GM18499 (cell line): ENCODE data around the gene CDPF1.

ENCODE experiments used
- ATAC-seq: cut with Tn5 transposase; IDR thresholded peaks from one replicate; pipeline ENCODE4 v1.9.1; 2021; ENCODE audit warnings: moderate number of reproducible peaks; ENCODE audit not compliant: insufficient read depth, unreplicated experiment

CDPF1 gene

GRCh38 chr22:46250035-46250782 is at the start of gene CDPF1:
CDPF1 (minus strand) TSS chr22:46250293; CDS start chr22:46248284, 2,009 bp downstream.
- no peak for ATAC-seq

GRCh38 chr22:46299101-46299500 is 49.0 kb upstream of the CDPF1 start:
- no peak for ATAC-seq

DNA sequence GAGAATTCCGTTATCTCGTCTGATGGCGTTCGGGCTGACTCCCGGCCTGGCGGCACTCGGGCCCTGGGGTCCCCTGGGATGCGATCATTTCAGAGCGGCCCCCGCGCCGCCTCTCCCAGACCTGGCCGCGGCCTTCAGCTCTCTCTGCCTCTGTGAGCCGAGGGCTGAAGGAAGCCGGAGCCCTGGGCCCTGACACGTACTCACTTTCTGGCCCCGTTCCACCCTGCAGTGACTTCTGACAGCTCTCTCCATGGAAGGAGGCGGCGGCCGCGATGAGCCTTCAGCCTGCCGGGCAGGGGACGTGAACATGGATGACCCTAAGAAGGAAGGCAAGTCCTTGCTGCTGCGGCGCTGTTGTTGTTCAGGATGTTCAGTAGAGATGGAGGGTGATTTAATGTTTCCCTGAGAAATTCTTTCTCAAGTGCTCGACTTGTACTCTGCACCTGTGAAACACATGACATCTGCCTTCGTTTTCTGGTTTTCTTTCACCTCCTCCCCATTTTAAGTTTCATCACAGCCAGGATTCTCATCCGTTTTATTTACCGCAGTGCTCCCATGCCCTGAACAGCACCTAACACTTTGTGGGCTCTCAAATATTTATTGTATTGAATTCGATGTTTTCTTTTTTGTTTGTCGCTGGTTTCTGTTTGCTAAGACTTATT is 47.2 kb upstream of the CDPF1 start:
- ATAC-seq: no peak

- ATAC-seq: peak; percentile 46
Observed at GRCh38 chr22:46296257-46297150, 46.4 kb upstream of the CDPF1 start, which contains the start of gene GTSE1. GTSE1 (plus strand) TSS chr22:46296870; CDS start chr22:46297401, 531 bp downstream.

DNA sequence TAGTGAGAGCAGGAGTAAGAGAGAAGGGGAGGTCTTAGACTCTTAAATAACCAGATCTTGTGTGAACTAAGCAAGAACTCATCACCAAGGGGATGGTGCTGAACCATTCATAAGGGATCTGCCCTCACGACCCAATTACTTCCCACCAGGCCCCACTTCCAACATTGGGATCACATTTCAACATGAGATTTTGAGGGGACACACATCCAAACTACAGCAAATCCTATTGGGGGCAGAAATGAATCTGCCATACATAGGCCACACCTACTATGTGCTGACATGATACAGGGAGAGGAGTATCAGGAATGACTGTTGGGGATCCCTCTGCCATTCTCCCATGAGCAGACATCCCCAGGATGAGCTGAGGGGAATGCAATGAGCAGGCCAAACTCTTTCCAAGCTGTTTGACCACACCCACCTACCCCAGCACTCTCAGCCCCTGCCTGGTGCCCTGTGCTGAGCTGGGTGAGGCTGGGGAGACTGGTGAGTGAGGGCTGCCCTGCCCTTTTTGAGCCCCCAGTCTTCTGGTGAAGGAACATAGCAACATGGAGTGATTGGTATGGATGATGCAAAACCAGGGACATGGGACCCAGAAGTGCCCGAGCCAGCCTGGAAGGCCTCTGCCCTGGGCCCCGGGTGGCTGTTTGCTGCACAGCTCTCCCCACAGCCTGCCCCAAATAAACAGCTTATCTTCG is 45.3 kb upstream of the CDPF1 start:
- no peak for ATAC-seq

DNA sequence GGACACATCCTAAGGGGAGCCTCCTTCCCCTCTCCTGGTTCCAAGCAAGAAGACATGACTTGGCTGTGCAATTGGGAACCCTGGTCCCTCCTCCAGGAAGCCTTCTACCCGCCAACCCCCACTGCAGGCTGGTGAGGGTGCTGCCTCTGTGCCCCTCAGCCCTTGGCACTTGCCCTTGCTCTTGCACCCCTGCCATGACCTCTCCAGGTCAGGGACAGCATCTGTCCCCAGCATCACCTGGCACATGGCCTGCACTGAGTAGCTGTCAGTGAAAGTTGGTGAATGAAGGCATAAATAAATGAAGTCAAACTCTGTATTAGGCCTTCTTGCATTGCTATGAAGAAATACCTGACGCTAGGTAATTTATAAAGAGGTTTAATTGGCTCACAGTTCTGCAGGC is 44.7 kb upstream of the CDPF1 start:
- ATAC-seq: no peak

- ATAC-seq: no peak
Observed at GRCh38 chr22:46293577-46294260, 43.6 kb upstream of the CDPF1 start.

- ATAC-seq: no peak
Observed at GRCh38 chr22:46292732-46293131, 42.6 kb upstream of the CDPF1 start.

GRCh38 chr22:46292173-46292572 is 42.1 kb upstream of the CDPF1 start:
- ATAC-seq: no peak

- ATAC-seq: no peak
Observed at GRCh38 chr22:46290843-46291785, 41.0 kb upstream of the CDPF1 start.

GRCh38 chr22:46290121-46290842 is 40.2 kb upstream of the CDPF1 start:
- no peak for ATAC-seq

DNA sequence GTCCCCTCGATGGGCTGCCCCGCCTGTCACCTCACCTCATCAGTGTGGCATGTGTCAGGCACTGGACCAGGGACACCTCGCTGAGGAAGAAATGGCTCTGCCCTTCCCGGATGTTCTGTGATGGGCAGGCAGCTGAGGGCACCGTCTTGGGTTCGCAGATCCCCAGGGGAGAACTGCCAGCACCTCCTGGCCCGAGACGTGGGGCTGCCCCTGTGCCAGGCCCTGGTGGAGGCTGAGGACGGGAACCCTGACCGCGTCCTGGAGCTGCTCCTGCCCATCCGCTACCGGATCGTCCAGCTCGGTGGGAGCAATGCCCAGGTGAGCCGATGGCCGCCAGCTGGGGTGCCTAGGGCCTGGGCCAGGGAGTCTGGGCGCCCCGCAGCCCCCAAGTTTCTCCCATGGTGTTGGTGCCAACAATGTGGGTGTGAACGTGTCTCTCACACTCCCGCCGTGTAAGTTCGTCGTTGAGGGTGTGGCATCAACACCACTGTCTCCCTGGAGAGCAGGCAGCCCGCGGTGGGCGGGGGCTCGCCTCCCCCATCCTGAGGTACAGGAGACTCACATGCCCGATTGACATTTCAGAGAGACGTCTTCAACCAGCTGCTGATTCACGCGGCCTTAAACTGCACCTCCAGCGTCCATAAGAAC is 39.3 kb upstream of the CDPF1 start:
- ATAC-seq: no peak

GRCh38 chr22:46288846-46289243 is 38.8 kb upstream of the CDPF1 start:
- ATAC-seq: no peak

- ATAC-seq: no peak
Observed at GRCh38 chr22:46287873-46288751, 38.0 kb upstream of the CDPF1 start.

GRCh38 chr22:46286941-46287872 is 37.1 kb upstream of the CDPF1 start:
- ATAC-seq: no peak
